SIG-M5 treated with dmso at 0.1 percent for 504 hours (cell line): ENCODE results near the gene DSC2.
"Not testable (repeated sequence)": the region's sequence is repeated elsewhere in the genome, so short reads cannot be mapped to it uniquely, and the experiment has no call there.

Experiments
- DNase-seq: peaks from one replicate; lab custom pipeline; 2025; ENCODE audit not compliant: unreplicated experiment; lab: John Stamatoyannopoulos, UW

DSC2 gene

DNA sequence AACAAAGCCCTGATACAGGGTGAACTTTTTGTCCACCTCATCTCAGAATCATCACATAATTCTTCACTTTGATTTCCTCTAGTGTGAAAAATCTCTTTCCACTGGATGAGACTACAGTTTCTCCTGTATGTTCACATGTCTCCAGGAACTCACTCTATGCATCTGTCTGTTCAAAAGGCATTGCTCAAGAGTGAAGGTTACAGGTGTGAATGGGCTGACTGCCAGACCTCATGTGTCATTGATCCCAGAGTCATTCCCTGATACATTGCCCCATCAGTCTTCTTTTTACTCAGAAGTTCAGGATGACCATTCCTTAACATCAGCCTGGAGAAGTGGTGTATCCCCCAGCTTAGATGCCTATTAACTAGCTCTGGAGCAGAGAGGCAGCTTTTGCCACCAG, 55.3 kb downstream of the DSC2 start:
- no peak for DNase-seq

DNA sequence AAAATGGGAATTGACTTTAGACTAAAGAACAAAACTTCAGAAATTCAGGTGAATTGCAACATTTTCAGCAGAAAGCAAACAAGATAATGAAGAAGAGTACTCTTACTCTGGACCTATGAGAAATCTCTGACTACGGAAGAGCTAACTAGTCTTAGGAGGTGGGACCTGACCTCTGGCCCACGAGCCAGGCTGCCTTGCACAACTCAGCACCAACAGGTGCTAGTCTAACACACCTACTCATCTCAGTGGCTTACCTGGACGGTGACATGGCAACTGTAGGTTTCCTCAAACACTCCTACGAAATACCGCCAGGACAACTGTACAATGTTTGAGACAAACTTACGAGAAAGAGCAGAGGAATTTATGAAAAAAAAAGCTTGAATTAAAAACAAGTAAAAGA, 56.6 kb downstream of the DSC2 start:
- no peak for DNase-seq

DNA sequence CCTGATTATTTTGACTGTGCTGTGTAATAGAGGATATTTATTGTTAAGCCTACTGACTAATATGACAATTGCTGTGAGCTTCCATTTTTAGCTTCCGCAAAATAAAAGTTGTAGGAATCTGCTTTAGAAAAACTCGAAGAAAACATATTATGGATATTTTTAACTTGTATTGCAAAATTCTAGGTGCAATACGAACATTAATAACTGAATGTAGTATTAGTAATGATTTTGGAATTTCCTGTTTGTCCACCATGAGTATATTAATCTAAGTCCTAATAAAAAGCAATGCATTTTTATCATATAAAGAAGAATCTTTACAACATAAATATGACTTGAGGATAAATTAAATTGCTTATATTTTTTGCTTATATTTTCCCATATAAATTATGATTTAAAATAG, 57.3 kb downstream of the DSC2 start:
- no peak for DNase-seq

DNA sequence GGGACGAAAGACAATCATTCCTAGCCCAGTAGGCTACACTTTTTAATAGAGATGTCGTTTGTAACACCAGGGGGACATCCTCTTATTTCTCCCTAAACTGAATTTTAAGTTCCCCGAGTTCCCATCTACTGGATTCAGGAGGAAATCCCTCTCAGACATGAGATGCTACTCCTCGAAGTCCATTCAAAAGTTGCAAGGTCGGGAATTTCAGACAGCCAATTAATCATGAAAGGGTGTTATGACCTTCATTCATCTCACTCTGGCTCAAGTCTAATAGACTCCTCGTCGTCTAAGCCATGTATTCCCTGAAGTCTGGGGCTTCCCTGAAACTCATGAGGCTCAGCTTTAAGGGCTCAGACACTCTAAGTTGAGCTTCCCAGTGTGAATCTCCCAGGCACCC, 58.5 kb downstream of the DSC2 start:
- no peak for DNase-seq

DNA sequence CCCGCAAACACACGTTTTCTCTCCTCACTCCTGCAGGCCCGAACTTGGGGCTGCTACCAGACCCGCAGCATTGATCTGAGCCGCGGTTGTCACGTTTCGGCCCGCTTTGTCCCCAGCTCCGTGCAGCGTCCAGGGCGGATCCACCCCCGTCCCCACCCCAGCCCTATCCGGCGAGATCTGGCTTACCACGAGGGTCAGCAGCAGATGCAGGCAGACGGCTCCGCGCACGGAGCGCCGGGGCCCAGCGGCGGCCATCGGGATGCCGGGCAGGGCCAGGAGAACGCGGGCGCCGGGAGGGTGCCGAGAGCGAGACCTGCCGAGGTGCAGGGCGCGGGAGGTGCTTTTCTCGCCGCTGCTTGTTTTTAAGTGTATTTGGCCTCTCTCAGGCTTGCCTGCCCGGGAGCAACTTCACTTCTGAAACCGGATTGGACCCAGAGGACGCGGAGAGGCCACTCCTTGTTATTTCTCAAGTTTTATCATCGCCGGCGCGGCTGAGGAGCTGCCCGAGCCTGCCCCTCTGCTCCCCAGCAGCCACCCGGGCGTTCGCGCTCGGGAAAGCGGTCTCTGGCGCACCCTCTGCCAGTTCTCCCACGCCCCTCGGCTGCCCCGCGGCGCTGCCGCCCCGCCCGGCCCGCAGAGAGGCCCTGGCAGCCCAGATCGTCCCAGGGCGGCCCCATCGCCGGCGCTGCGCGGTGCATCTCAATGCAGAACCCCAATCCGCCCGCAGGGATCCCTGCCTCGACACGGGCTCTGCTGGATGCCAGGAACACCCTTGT, 59.6 kb downstream of the DSC2 start, which contains the start of gene DSC3:
Gene DSC3 (minus strand): TSS at position 337 of the 776 bp plus-strand sequence. CDS start 82 bp downstream, at position 255.
- no peak for DNase-seq

DNA sequence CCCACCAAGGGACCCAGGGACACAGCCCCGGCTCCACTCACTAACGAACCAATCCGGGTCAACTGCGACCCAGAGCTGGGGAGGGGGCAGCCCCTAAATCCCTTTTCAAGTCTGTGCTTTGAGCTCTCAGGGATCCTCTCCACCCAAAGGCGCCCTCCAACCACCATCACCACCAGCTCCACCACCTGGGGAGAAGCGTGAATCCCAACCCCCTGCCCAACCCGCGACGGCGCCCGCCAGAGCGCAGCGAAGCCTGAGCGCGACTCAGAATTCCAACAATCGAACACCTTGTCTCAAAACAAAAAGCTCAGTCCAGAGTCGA, 60.2 kb downstream of the DSC2 start:
- no peak for DNase-seq

DNA sequence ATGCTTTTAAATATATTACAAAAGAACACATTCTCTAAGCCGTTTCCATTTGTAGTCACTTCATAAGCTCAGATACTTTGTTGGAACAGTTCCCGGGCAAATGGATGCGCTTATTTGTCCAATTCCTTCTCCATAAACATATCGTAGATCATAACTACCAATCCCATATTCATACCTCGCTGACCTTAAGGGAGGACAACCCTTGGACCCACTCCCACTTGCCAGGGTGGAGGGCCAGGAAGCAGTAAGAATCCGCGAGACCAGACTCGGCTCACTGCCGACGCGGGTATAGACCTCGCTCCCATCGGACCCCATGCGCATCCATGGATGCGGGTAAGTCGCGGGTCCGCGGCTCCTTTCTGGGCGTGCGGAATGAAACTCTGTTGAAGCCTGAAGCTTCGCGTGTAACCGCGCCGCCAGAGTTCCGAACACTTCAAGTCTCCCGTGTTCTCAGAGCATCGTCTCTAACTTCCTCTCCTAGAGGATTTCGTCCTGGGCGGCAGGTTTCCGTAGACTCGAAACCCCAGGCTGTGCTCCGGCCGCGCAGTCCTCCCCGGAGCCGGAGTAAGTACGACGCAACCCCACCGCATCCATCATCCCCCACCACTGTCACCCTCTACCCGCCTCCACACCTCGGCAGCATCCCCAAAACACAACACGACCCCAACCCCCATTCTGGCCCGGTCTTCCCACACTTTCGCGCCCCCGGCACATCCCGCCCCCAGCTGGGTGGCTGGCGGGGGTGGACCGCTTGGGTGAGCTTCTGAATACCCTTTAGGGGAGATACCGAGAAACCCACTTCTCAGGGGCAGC, 60.7 kb downstream of the DSC2 start:
- DNase-seq, result no peak

DNA sequence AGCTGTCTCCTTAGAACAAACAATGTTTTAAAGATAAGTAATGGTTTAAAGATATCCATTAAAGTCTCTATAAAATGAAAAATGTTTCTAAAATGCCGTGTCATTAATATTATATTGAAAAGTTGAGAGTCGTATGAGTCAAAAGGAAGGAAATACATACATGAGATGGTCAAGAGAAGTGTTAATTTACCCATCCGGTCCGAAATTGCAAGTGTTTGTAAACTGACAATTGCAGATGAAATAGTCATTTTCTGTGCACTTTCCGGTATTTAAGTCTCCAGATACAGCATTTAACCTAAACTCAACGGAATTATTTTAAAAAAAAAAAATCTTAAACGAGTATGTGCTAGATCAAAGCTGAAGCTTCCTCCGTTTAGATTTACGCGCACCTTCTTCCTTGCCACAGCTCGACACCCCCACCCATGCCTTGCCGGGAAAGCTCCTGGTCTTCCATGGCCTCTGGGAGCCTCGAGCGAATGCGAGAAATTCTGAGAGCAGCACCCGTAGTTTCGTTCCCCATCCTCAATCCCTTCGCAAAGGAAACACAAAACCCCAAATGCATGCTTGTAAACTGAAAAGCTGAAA, 61.4 kb downstream of the DSC2 start:
- DNase-seq, result no peak

DNA sequence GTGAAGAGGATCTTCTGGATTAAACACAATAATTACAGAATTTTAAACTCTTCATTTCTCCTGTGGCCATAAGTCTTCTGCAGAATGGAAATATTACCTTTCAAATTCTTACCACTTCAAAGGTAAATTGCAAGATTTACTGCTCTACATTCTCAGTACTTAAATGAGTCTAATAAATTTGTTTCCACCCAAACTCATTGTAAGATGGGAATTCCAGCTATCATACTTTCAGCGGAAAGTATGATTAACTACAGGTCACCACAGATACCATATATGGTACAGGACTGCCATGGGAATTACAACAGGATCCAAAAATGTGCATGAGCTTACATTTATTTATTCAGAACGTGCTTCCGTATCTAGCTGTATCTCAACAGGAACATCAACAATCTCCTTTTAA, 62.8 kb downstream of the DSC2 start:
- DNase-seq, result no peak

DNA sequence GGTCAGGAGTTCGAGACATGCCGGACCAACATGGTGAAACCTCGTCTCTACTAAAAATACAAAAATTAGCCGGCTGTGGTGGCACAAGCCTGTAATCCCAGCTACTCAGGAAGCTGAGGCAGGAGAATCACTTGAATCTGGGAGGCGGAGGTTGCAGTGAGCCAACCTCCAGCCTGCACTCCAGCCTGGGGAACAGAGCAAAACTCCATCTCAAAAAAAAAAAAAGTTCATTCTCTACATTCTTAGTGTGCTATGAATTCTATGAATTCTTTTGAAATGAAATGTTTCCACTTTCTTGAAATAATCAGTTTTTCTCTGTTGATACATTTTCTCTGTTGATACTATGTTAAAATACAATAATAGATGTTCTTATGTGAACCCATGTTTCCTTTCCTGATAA, 64.5 kb downstream of the DSC2 start:
- not testable (repeated sequence) for DNase-seq

DNA sequence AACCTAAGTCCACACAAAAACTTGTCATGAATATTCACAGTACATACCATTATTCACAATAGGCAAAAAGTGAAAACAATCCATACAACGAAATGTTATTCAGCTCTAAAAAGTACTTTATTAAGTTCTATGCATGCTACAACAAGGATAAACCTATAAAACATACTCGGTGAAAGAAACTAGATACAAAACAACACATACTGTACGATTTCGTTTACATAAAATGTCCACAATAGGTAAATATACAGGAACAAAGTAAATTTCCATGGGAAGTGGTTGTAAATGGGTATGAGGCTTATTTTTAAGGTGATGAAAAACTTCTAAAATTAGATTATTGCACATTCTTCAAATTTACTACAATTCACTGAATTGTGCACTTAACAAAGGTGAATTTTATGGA, 67.7 kb downstream of the DSC2 start:
- no peak for DNase-seq

DNA sequence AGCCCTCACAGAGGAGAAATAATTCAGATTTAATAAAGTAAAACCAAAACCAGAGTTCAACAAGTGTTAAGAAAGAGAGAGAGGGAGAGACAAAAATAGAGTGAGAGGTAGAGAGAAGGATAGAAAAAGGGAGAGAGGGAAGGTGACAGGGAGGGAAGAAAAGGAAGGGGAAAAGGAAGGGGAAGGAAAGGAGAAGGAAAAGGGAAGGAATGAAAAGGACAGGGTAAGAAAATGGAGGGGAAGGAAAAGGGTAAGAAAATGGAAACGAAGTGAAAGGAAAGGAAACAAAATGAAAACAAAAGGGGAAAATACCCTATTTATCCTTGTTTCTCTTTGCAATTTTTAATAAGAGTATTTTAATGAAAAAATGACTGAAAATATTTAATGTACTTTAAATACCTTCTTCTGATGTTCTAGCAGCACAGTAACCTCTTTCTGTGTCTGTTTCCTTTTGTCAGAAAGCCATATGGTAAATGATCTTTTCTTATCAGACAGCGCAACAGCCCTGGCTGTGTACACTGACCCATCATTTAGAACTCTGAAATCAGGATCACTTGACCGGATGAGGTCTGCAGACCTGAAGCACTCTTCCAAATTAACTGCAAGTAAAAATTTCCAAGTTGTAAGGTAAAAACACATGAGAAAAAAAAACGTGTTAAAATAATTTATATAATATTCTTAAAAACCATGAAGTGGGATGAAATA, 71.5 kb downstream of the DSC2 start:
- DNase-seq, result no peak

DNA sequence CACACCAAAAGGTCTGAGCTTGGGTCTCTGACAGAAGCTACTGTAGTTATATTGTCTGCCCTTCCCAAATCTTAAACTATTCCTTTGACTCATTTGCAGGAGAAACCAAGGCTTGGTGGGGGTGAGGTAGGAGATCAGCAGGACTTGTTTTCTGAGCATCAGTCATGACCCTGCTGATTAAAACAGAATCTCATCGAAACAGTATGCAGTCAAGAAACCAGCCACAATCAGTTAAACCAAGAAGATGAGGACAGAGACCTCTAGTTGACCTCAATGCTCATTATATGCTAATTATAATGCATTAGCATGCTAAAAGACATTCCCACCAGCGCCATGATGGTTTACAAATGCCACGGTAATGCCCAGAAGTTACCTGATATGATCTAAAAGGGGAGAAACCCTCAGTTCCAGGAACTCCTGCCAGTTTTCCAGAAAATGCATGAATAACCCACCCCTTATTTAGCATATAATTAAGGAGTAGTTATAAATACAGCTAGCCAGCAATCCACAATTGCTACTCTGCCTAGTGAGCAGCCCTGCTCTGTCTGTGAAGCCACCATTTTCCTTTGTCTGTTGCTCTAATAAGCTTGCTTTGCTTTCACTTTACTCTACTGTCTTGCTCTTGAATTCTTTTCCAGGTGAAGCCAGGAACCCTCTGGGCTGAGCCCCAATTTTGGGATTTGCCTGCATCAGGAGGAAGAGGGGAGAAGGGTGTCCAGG, 86.3 kb downstream of the DSC2 start:
- DNase-seq, result no peak

DNA sequence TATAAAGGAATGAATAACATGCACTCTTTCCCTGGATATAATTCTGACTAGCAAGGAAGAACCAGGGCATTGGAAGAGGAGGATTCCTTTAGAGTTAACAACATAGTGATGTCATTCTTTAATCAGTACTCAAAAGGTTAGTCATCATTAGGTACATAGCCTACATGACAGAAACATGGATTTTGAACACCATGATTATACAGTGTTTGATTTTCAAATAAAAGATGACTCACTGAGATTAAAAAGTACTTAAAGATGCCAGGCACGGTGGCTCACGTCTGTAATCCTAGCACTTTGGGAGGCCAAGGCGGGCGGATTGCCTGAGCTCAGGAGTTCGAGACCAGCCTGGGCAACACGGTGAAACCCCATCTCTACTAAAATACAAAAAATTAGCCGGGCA, 90.8 kb downstream of the DSC2 start:
- not testable (repeated sequence) for DNase-seq

DNA sequence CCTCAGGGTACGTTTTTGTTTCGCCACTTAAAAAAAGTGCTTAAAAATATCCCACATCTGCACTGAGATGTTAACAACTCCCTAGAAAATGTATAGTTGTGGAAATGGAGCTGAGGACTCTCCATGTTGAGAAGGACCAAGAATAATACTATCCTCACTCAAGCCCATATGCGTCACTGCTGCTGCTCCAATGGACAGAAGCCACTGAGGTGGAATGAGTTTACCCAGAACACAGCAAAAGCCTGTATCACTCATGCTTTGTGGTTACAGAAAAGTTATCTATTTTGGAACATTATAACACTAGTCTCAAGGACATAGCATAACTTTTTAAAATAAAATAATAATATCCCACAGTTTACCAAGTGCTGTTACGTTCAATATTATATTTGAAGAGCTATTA, 91.6 kb downstream of the DSC2 start:
- DNase-seq, result no peak
